Endothelial cell of umbilical vein (primary cell): ENCODE data around the gene CADM4. TPM values are rescaled to one million over a fixed set of nuclear protein-coding genes. Genes with fewer than 3 reads are reported as not detected.

Experiments
- BruUV-seq: library from RNA; stranded (reverse); fragments of 400-500 nt; replicated peaks from 2 replicates; lab custom pipeline; 2021; lab: Mats Ljungman, UMichigan
- CTCF ChIA-PET: fragments of 300-600, 350-600 bp; sonication (Branson Sonifier 250); formaldehyde crosslinking; loops from one replicate; lab custom pipeline; 2021; ENCODE audit warnings: antibody characterized with exemption, inconsistent platforms; lab: Charles Lee
- POLR2A ChIA-PET: fragments of 300-600, 350-600 bp; sonication (Branson Sonifier 250); formaldehyde crosslinking; loops from one replicate; lab custom pipeline; 2021; ENCODE audit warnings: antibody characterized with exemption, inconsistent platforms; lab: Charles Lee
- DNase-seq: peaks from one replicate; pipeline ENCODE4 v3.0.0-alpha.2; 2011; ENCODE audit warnings: low read depth, low spot score
- FAIRE-seq: peaks from 2 replicates; lab custom pipeline; 2011; peaks lifted over from hg19 to GRCh38; lab: Jason Lieb, UNC
- H2AFZ ChIP-seq: 2 replicates; pipeline ENCODE4 v1.6.0; 2012; ENCODE audit warnings: low read depth, low read length, control low read depth, inconsistent platforms
- H3K27ac ChIP-seq: 2 replicates; pipeline ENCODE4 v1.5.1; 2011; ENCODE audit warnings: low read depth, mild to moderate bottlenecking, control low read depth, low read length, moderate library complexity; ENCODE audit not compliant: insufficient read depth
- H3K27me3 ChIP-seq, 2 experiments: 2 replicates each; pipeline versions ENCODE4 v1.6.0 to v1.6.1; 2011; ENCODE audit warnings: low read length in 2 of 2, mixed read lengths in 1 of 2; ENCODE audit not compliant: control insufficient read depth in 2 of 2, insufficient read depth in 2 of 2
- H3K36me3 ChIP-seq, 2 experiments: 2 replicates in 1 of 2; 3 replicates in 1 of 2; pipeline ENCODE4 v1.5.1; 2011; ENCODE audit warnings: low read length in 2 of 2, mild to moderate bottlenecking in 1 of 2, moderate library complexity in 1 of 2; ENCODE audit not compliant: control insufficient read depth in 2 of 2, insufficient read depth in 2 of 2; ENCODE audit errors: extremely low read depth in 1 of 2
- H3K4me1 ChIP-seq: 3 replicates; pipeline ENCODE4 v1.5.1; 2011; ENCODE audit warnings: mild to moderate bottlenecking, low read length; ENCODE audit not compliant: control insufficient read depth, insufficient read depth; ENCODE audit errors: extremely low read depth
- H3K4me2 ChIP-seq: 2 replicates; pipeline ENCODE4 v1.6.1; 2011; ENCODE audit warnings: low read length, control low read depth, mixed read lengths; ENCODE audit not compliant: insufficient read depth
- H3K4me3 ChIP-seq, 3 experiments: fragments of 200-600 bp in 1 of 3; sonication (generic), shearing (Covaris generic) in 1 of 3; replicated peaks in 1 of 3; 2 replicates each; pipeline ENCODE4 v1.5.1; 2011 to 2016; ENCODE audit warnings: control low read depth in 3 of 3, low read length in 3 of 3, mild to moderate bottlenecking in 2 of 3, inconsistent platforms in 1 of 3, low read depth in 1 of 3, moderate library complexity in 1 of 3; ENCODE audit not compliant: insufficient read depth in 1 of 3
- H3K79me2 ChIP-seq: 2 replicates; pipeline ENCODE4 v1.6.0; 2012; ENCODE audit warnings: low read length, inconsistent platforms; ENCODE audit not compliant: control insufficient read depth, insufficient read depth
- H3K9ac ChIP-seq: replicated peaks from 2 replicates; pipeline ENCODE3; 2011; ENCODE audit warnings: low read length, control low read depth; ENCODE audit not compliant: insufficient read depth; ENCODE audit errors: extremely low read depth
- H3K9me1 ChIP-seq: replicated peaks from 3 replicates; pipeline ENCODE4 v1.6.0; 2011; ENCODE audit warnings: mild to moderate bottlenecking, low read length; ENCODE audit not compliant: control insufficient read depth, insufficient read depth; ENCODE audit errors: extremely low read depth
- H3K9me3 ChIP-seq: replicated peaks from 2 replicates; pipeline ENCODE4 v1.5.1; 2012; ENCODE audit warnings: low read length, inconsistent platforms; ENCODE audit not compliant: control insufficient read depth, insufficient read depth
- H4K20me1 ChIP-seq: replicated peaks from 2 replicates; pipeline ENCODE3; 2011; ENCODE audit warnings: mild to moderate bottlenecking, low read length; ENCODE audit not compliant: control insufficient read depth, insufficient read depth; ENCODE audit errors: extremely low read depth
- CTCF ChIP-seq, 2 donors: IDR thresholded peaks; 1 replicate in 1 of 2; 2 replicates in 1 of 2; pipeline ENCODE4 v1.5.1; 2011; ENCODE audit warnings: low read length in 2 of 2, mild to moderate bottlenecking in 2 of 2, moderate library complexity in 2 of 2, control low read depth in 1 of 2, inconsistent platforms in 1 of 2, low read depth in 1 of 2; ENCODE audit not compliant: insufficient read depth in 1 of 2; ENCODE audit errors: extremely low read depth in 1 of 2
- EZH2 ChIP-seq: IDR thresholded peaks from 2 replicates; pipeline ENCODE4 v1.6.1; 2012; ENCODE audit warnings: borderline replicate concordance, low read depth, mild to moderate bottlenecking, moderate library complexity, low read length, inconsistent platforms; ENCODE audit not compliant: severe bottlenecking
- FOS ChIP-seq: IDR thresholded peaks from 2 replicates; pipeline ENCODE4 v1.6.1; 2011; ENCODE audit warnings: mild to moderate bottlenecking, low read length, moderate library complexity, borderline replicate concordance; ENCODE audit not compliant: insufficient read depth
- GATA2 ChIP-seq: IDR thresholded peaks from 2 replicates; pipeline ENCODE4 v1.7.0; 2011; ENCODE audit warnings: low read depth, mild to moderate bottlenecking, moderate library complexity, mixed read lengths, low read length; ENCODE audit not compliant: insufficient read length, insufficient read depth
- JUN ChIP-seq: IDR thresholded peaks from 2 replicates; pipeline ENCODE4 v1.6.1; 2011; ENCODE audit warnings: borderline replicate concordance, low read depth; ENCODE audit not compliant: insufficient read length, insufficient read depth
- MAX ChIP-seq: IDR thresholded peaks from 2 replicates; pipeline ENCODE4 v1.6.1; 2011; ENCODE audit not compliant: insufficient read depth, insufficient read length
- MYC ChIP-seq: IDR thresholded peaks from one replicate; pipeline ENCODE4 v1.6.1; 2011; ENCODE audit warnings: mild to moderate bottlenecking, low read depth, low read length
- POLR2A ChIP-seq: IDR thresholded peaks from 2 replicates; pipeline ENCODE4 v1.6.1; 2012; ENCODE audit warnings: low read depth, mild to moderate bottlenecking, control low read depth, low read length
- POLR2AphosphoS5 ChIP-seq: IDR thresholded peaks from 2 replicates; pipeline ENCODE4 v1.6.1; 2012; ENCODE audit warnings: low read depth, mild to moderate bottlenecking, control low read depth, low read length, moderate library complexity; ENCODE audit not compliant: insufficient read depth
- dilution Hi-C: fragments of 300-500 bp; cut with MboI; formaldehyde crosslinking; loops from one replicate; pipeline ENCODE4 v1.15.0; 2019; ENCODE audit warnings: low sequenced_read_pairs; ENCODE audit not compliant: extremely low pct_ligation_motif_present
- intact Hi-C: fragments of 100-400 bp; cut with micrococcal nuclease; formaldehyde crosslinking; loops from one replicate; pipeline ENCODE4 v1.10.0; 2022
- polyA plus RNA-seq, 4 experiments: library from polyadenylated mRNA; depleted of rRNA in 3 of 4; stranded (reverse) in 3 of 4; unstranded in 1 of 4; fragments of >200 nt; gene quantifications; 2 replicates each; pipeline versions ENCODE4 v1.2.1 to v1.2.3, GENCODE V29; 2011 to 2012; ENCODE audit warnings: missing spikeins in 1 of 4
- total RNA-seq: library from RNA; stranded (reverse); gene quantifications from 2 replicates; pipeline ENCODE4 v1.2.3, GENCODE V29; 2021

The CADM4 gene
- total and polyA plus RNA-seq, 2 donors (not counting 3 experiments of a cell fraction or from before 2014, with no cell fraction given), result 5.0 to 7.5 TPM

GRCh38 chr19:43641333-43641732, 1.7 kb upstream of the CADM4 start:
- H3K79me2 ChIP-seq, result no peaks in the 10 kb centered on the region
- no peaks in the 10 kb centered on the region for H4K20me1 ChIP-seq
- DNase-seq (no peak), FAIRE-seq (no peak)
- intact Hi-C loops (no loop called here), dilution Hi-C loops (no loop called here)
- no peak overlapping the region for H3K4me3 ChIP-seq
- ChIA-PET POLR2A (no interaction called here), CTCF (interaction anchor here (0.7 to 1.6 kb wide), 2 partner anchors 11 to 106 kb away, joined by 3 to 8 read pairs; no protein-coding TSS in a partner anchor)
- peaks cover 15 to 25% of the 10 kb centered on the region in 2 experiments for H3K27me3 ChIP-seq
- H2AFZ ChIP-seq, result no peak overlapping the region
- H3K9me1 ChIP-seq, result no peaks in the 10 kb centered on the region
- TF ChIP-seq POLR2A (no peak), MAX (no peak), CTCF (IDR thresholded peaks at IDR 0.05; ENCODE audit: extremely low read depth in 1 of 2, insufficient read depth in 1 of 2, low read depth in 1 of 2, low read length in 2 of 2) (no peak), JUN (no peak), MYC (no peak), GATA2 (no peak), POLR2AphosphoS5 (no peak), FOS (no peak), EZH2 (no peak)
- no peak overlapping the region for H3K27ac ChIP-seq
- H3K9me3 ChIP-seq, result no peaks in the 10 kb centered on the region
- H3K9ac ChIP-seq, result no peak overlapping the region
- no peak overlapping the region for H3K4me2 ChIP-seq
- H3K4me1 ChIP-seq, result peaks cover 7% of the 10 kb centered on the region
- no TSS peak for BruUV-seq
- H3K36me3 ChIP-seq, result no peaks in the 10 kb centered on the region
